K562 (cell line): Measurements from ENCODE around the gene SLC5A6. TPM values are rescaled to one million over a fixed set of nuclear protein-coding genes. Genes with fewer than 3 reads are reported as not detected.
A peak's percentile ranks its signal among the peaks of the same experiment; 100 is the strongest.

Experiments used
- ATAC-seq: fragments of 200-7000 bp; cut with Tn5 transposase; 3 replicates; pipeline ENCODE4 v1.9.1; 2020; ENCODE audit warnings: moderate library complexity
- BruUV-seq: library from RNA; stranded (reverse); fragments of 400-500 nt; replicated peaks from 2 replicates; lab custom pipeline; 2021; lab: Mats Ljungman, UMichigan
- CTCF ChIA-PET: fragments of 300-600 bp; formaldehyde crosslinking; extraction: SDS; loops from one replicate; lab custom pipeline; 2021; ENCODE audit warnings: low intra/inter-chr PET ratio; lab: Yijun Ruan, JAX
- POLR2A ChIA-PET: fragments of 300-600, 350-650 bp; sonication (Branson Sonifier 250); formaldehyde crosslinking; extraction: SDS; loops from one replicate; lab custom pipeline; 2021; ENCODE audit warnings: antibody characterized with exemption, inconsistent platforms; lab: Yijun Ruan, JAX
- DNase-seq, 4 experiments: peaks; one replicate each; pipeline versions ENCODE4 v3.0.0 to v3.0.0-alpha.2; 2011 to 2018; ENCODE audit warnings: low spot score in 3 of 4, mixed read lengths in 3 of 4; ENCODE audit errors: extremely low read depth in 1 of 4
- FAIRE-seq: peaks from 2 replicates; lab custom pipeline; 2011; peaks lifted over from hg19 to GRCh38; lab: Jason Lieb, UNC
- H2AFZ ChIP-seq: 2 replicates; pipeline ENCODE4 v1.6.0; 2011; ENCODE audit warnings: low read depth, low read length, control low read depth, inconsistent platforms
- H3K27ac ChIP-seq: fragments of 200-600 bp; 3 replicates; pipeline ENCODE4 v1.8.0; 2011; ENCODE audit warnings: low read depth, mild to moderate bottlenecking, control low read depth, inconsistent platforms, low read length, moderate library complexity, mixed read lengths; ENCODE audit errors: extremely low read depth
- H3K27me3 ChIP-seq, 2 experiments: fragments of 300-600 bp in 1 of 2; 2 replicates in 1 of 2; 3 replicates in 1 of 2; pipeline versions ENCODE4 v1.6.0 to v1.8.0; 2011; ENCODE audit warnings: inconsistent platforms in 2 of 2, low read length in 2 of 2, mild to moderate bottlenecking in 1 of 2, mixed read lengths in 1 of 2, moderate library complexity in 1 of 2; ENCODE audit not compliant: control insufficient read depth in 2 of 2, insufficient read depth in 2 of 2
- H3K36me3 ChIP-seq: fragments of 300-600 bp; 3 replicates; pipeline ENCODE4 v1.8.0; 2011; ENCODE audit warnings: mild to moderate bottlenecking, low read length, inconsistent platforms; ENCODE audit not compliant: control insufficient read depth, insufficient read depth
- H3K4me1 ChIP-seq, 2 experiments: fragments of 200-600 bp in 1 of 2; replicated peaks in 1 of 2; 2 replicates in 1 of 2; 3 replicates in 1 of 2; pipeline versions ENCODE4 v1.5.1 to v1.8.0; 2011; ENCODE audit warnings: inconsistent platforms in 2 of 2, low read length in 2 of 2, mild to moderate bottlenecking in 1 of 2, mixed read lengths in 1 of 2, moderate library complexity in 1 of 2; ENCODE audit not compliant: control insufficient read depth in 2 of 2, insufficient read depth in 2 of 2
- H3K4me2 ChIP-seq: 2 replicates; pipeline ENCODE4 v1.6.1; 2011; ENCODE audit warnings: low read length, control low read depth, inconsistent platforms, mixed read lengths; ENCODE audit not compliant: insufficient read depth
- H3K4me3 ChIP-seq: fragments of 200-600 bp; sonication (generic), shearing (Covaris generic); 2 replicates; pipeline ENCODE4 v1.5.1; 2016; ENCODE audit warnings: control low read depth, inconsistent platforms
- H3K79me2 ChIP-seq: fragments of 200-600 bp; 3 replicates; pipeline ENCODE4 v1.8.0; 2011; ENCODE audit warnings: low read length, inconsistent platforms; ENCODE audit not compliant: control insufficient read depth, insufficient read depth
- H3K9ac ChIP-seq, 2 experiments: 2 replicates each; pipeline versions ENCODE4 v1.6.0 to v1.6.1; 2011; ENCODE audit warnings: low read depth in 2 of 2, low read length in 2 of 2, control low read depth in 1 of 2, inconsistent platforms in 1 of 2, mild to moderate bottlenecking in 1 of 2, mixed read lengths in 1 of 2; ENCODE audit not compliant: insufficient read depth in 1 of 2
- H3K9me1 ChIP-seq: one replicate; pipeline ENCODE4 v1.6.0; 2011; ENCODE audit warnings: inconsistent platforms, mild to moderate bottlenecking, low read length, moderate library complexity; ENCODE audit not compliant: control insufficient read depth, insufficient read depth
- H3K9me3 ChIP-seq: replicated peaks from 2 replicates; pipeline ENCODE4 v1.5.1; 2011; ENCODE audit warnings: low read depth, low read length, inconsistent platforms; ENCODE audit not compliant: control insufficient read depth, insufficient read depth
- H4K20me1 ChIP-seq: replicated peaks from 2 replicates; pipeline ENCODE4 v1.6.1; 2011; ENCODE audit warnings: low read length, inconsistent platforms, mixed read lengths; ENCODE audit not compliant: control insufficient read depth, insufficient read depth
- CBX1 ChIP-seq: sonication (generic); IDR thresholded peaks from 2 replicates; pipeline ENCODE4 v1.6.1; 2016; ENCODE audit warnings: antibody characterized with exemption, low read depth, mild to moderate bottlenecking
- E2F1 ChIP-seq: sonication (generic); formaldehyde crosslinking; IDR thresholded peaks from 2 replicates; pipeline ENCODE4 v1.8.1; 2023; ENCODE audit warnings: mild to moderate bottlenecking, missing genetic modification reagents, moderate library complexity
- ELK1 ChIP-seq: sonication (generic); formaldehyde crosslinking; IDR thresholded peaks from 2 replicates; pipeline ENCODE4 v1.8.1; 2022; ENCODE audit warnings: missing genetic modification reagents
- ETS1 ChIP-seq: conservative IDR thresholded peaks from 2 replicates; pipeline ENCODE4 v1.6.1; 2011; ENCODE audit warnings: low read depth, mild to moderate bottlenecking, low read length; ENCODE audit not compliant: control insufficient read depth
- FOXK2 ChIP-seq, 2 experiments: fragments of 450-650 bp; IDR thresholded peaks in 1 of 2; conservative IDR thresholded peaks in 1 of 2; 2 replicates each; pipeline ENCODE4 v1.6.1; 2016; ENCODE audit warnings: low read depth in 2 of 2, mild to moderate bottlenecking in 1 of 2
- GATAD2B ChIP-seq: fragments of 450-650 bp; IDR thresholded peaks from 2 replicates; pipeline ENCODE4 v1.6.1; 2017; ENCODE audit warnings: mild to moderate bottlenecking, borderline replicate concordance
- JUN ChIP-seq, 2 experiments: sonication (generic) in 1 of 2; formaldehyde crosslinking in 1 of 2; IDR thresholded peaks; 2 replicates each; pipeline versions ENCODE4 v1.6.1 to v1.8.0; 2012 to 2022; ENCODE audit warnings: borderline replicate concordance in 2 of 2, mild to moderate bottlenecking in 2 of 2, improper control_type of control experiment in 1 of 2, low read depth in 1 of 2, low read length in 1 of 2, missing genetic modification reagents in 1 of 2
- KDM2B ChIP-seq: fragments of 250-450 bp; sonication (Bioruptor Pico); IDR thresholded peaks from 2 replicates; pipeline ENCODE4 v1.8.0; 2021; ENCODE audit warnings: mild to moderate bottlenecking, moderate library complexity
- SAP30 ChIP-seq: fragments of 200-600 bp; sonication (generic); IDR thresholded peaks from 2 replicates; pipeline ENCODE4 v1.6.1; 2012; ENCODE audit warnings: borderline replicate concordance, low read depth, mild to moderate bottlenecking, moderate library complexity, low read length, control low read depth, inconsistent platforms; ENCODE audit not compliant: insufficient read depth, poor library complexity, severe bottlenecking
- SIN3B ChIP-seq: fragments of 450-650 bp; IDR thresholded peaks from 2 replicates; pipeline ENCODE4 v1.6.1; 2017; ENCODE audit warnings: low read depth, mild to moderate bottlenecking, moderate library complexity
- ZNF274 ChIP-seq: IDR thresholded peaks from 2 replicates; pipeline ENCODE4 v1.6.1; 2011; ENCODE audit warnings: low read depth, mild to moderate bottlenecking, low read length, moderate library complexity, borderline replicate concordance
- ZNF511 ChIP-seq: sonication (generic); formaldehyde crosslinking; IDR thresholded peaks from 2 replicates; pipeline ENCODE4 v1.8.0; 2022; ENCODE audit warnings: mild to moderate bottlenecking, missing genetic modification reagents
- ZNF561 ChIP-seq: fragments of 450-650 bp; formaldehyde crosslinking; conservative IDR thresholded peaks from 2 replicates; pipeline ENCODE4 v1.4.0; 2020; ENCODE audit warnings: mild to moderate bottlenecking, moderate library complexity
- ZNF778 ChIP-seq: fragments of 450-650 bp; formaldehyde crosslinking; IDR thresholded peaks from 2 replicates; pipeline ENCODE4 v1.4.0; 2020; ENCODE audit warnings: mild to moderate bottlenecking, moderate library complexity
- WGBS: fragments of 100-300 bp; shearing (Covaris generic); methylation state at CpG from one replicate; pipeline ENCODE4 v1.1.6; 2016; ENCODE audit warnings: low coverage, mixed read lengths; ENCODE audit not compliant: insufficient coverage; ENCODE audit errors: missing lambda C conversion rate; 5-methylcytosine and 5-hydroxymethylcytosine counted together
- in situ Hi-C: fragments of 300-500 bp; cut with MboI; formaldehyde crosslinking; loops from 4 replicates; pipeline ENCODE4 v1.15.0; 2018; ENCODE audit warnings: inconsistent platforms, mixed read lengths
- intact Hi-C: fragments of 100-400 bp; cut with micrococcal nuclease; formaldehyde crosslinking; loops from 2 replicates; pipeline ENCODE4 v1.14.2; 2022
- polyA plus RNA-seq, 8 experiments: library from polyadenylated mRNA; depleted of rRNA in 4 of 8; stranded (reverse) in 5 of 8; unstranded in 3 of 8; fragments of >200 nt; fragmentation: Nextera tagmentation in 2 of 8; fragmentation: Illumina TruSeq in 1 of 8; extraction: Ambion mirVana in 2 of 8; extraction: Trizol in 1 of 8; gene quantifications; 2 replicates each; pipeline versions ENCODE4 v1.2.1 to v1.2.3, GENCODE V29; 2011 to 2014; ENCODE audit warnings: inconsistent platforms in 1 of 8, missing spikeins in 1 of 8
- total RNA-seq, 7 experiments: library from RNA; depleted of rRNA in 6 of 7; stranded (reverse); fragments of >200 nt in 6 of 7; fragmentation: Illumina TruSeq in 2 of 7; extraction: Trizol in 2 of 7; gene quantifications; 2 replicates each; pipeline versions ENCODE4 v1.2.1 to v1.2.3, GENCODE V29; 2011 to 2021; ENCODE audit warnings: low replicate concordance in 1 of 7

SLC5A6 gene
- total and polyA plus RNA-seq, 9 of the 15 experiments (the other 6 are each of a cell fraction or from before 2014, with no cell fraction given): 32.6 to 137 (median 107) TPM

GRCh38 chr2:27242614-27242951 lies 30.5 kb upstream of the SLC5A6 start:
- CTCF ChIA-PET: no interaction called here
- Histone ChIP-seq H4K20me1 (0 out of 2 replicates have a peak, but pooled peaks cover 4% of the 10 kb centered on the region), H2AFZ (no peak overlapping the region), H3K4me3 (no peak overlapping the region), H3K36me3 (peaks cover 70% of the 10 kb centered on the region), H3K9me3 (no peaks in the 10 kb centered on the region), H3K9me1 (no peaks in the 10 kb centered on the region)
- 94% methylated on average over 16 of the region's 16 CpGs for WGBS
- no TSS peak for BruUV-seq
- no peak for TF ChIP-seq ETS1
- TF ChIP-seq CBX1: no peak
- TF ChIP-seq SAP30: no peak
- no peak for TF ChIP-seq GATAD2B
- TF ChIP-seq ZNF274: no peak
- TF ChIP-seq ELK1: no peak
- TF ChIP-seq KDM2B (CRISPR knock-in tag): no peak
- no peak for TF ChIP-seq SIN3B
- no peak for TF ChIP-seq JUN (IDR thresholded peaks at IDR 0.05; ENCODE audit: borderline replicate concordance, low read depth, low read length)
- no peak for TF ChIP-seq JUN (CRISPR knock-in tag; IDR thresholded peaks at IDR 0.05; ENCODE audit: borderline replicate concordance)
- TF ChIP-seq FOXK2 (conservative IDR thresholded peaks at IDR 0.05 in 1 of 2, IDR thresholded peaks at IDR 0.05 in 1 of 2; ENCODE audit: low read depth in 2 of 2): no peak
- no peak for TF ChIP-seq ZNF511 (CRISPR knock-in tag)
- TF ChIP-seq E2F1 (CRISPR knock-in tag): no peak
- TF ChIP-seq ZNF778 (CRISPR knock-in tag): no peak
- no peak for TF ChIP-seq ZNF561
- TF ChIP-seq, all 486 proteins: peak for 0
- Histone ChIP-seq H3K79me2 (no peaks in the 10 kb centered on the region), H3K27ac (no peak overlapping the region), H3K27me3 (no peaks in the 10 kb centered on the region), H3K9ac (peak overlapping the region in 1 of 2 experiments; percentile 59; a peak in 1 of 4 replicates), H3K4me2 (no peak overlapping the region), H3K4me1 (peaks cover 0 to 6% of the 10 kb centered on the region in 2 experiments; a peak in 1 of 5 replicates)
- ATAC-seq: no peak
- intact Hi-C loops: no loop called here
- in situ Hi-C loops: no loop called here
- no peak for FAIRE-seq
- DNase-seq: no peak
- POLR2A ChIA-PET: interaction anchor here (0.8 to 1.1 kb wide), 2 partner anchors 11 to 500 kb away, joined by 3 to 4 read pairs; no protein-coding TSS in a partner anchor
